Keratinocyte (primary cell): ENCODE results near the gene DIAPH3. TPM values are rescaled to one million over a fixed set of nuclear protein-coding genes. Genes with fewer than 3 reads are reported as not detected.
"Not testable (repeated sequence)": the region's sequence is repeated elsewhere in the genome, so short reads cannot be mapped to it uniquely, and the experiment has no call there.

Experiments
- DNase-seq: peaks from one replicate; pipeline ENCODE4 v3.0.0-alpha.2; 2011; ENCODE audit warnings: low read depth, missing footprints, low spot score
- FAIRE-seq: peaks from 2 replicates; lab custom pipeline; 2011; peaks lifted over from hg19 to GRCh38; lab: Jason Lieb, UNC
- H2AFZ ChIP-seq: 2 replicates; pipeline ENCODE4 v1.6.0; 2012; ENCODE audit warnings: low read length, control low read depth, inconsistent platforms; ENCODE audit not compliant: control insufficient read depth
- H3K27ac ChIP-seq: 2 replicates; pipeline ENCODE4 v1.5.1; 2011; ENCODE audit warnings: low read length; ENCODE audit not compliant: control insufficient read depth, insufficient read depth
- H3K27me3 ChIP-seq: 3 replicates; pipeline ENCODE4 v1.6.0; 2011; ENCODE audit warnings: low read length; ENCODE audit not compliant: control insufficient read depth, insufficient read depth; ENCODE audit errors: extremely low read depth
- H3K36me3 ChIP-seq, 2 experiments: 2 replicates in 1 of 2; 3 replicates in 1 of 2; pipeline ENCODE4 v1.5.1; 2011; ENCODE audit warnings: low read length in 2 of 2, mild to moderate bottlenecking in 1 of 2; ENCODE audit not compliant: control insufficient read depth in 2 of 2, insufficient read depth in 2 of 2; ENCODE audit errors: extremely low read depth in 1 of 2
- H3K4me1 ChIP-seq: 3 replicates; pipeline ENCODE4 v1.5.1; 2011; ENCODE audit warnings: low read length; ENCODE audit not compliant: control insufficient read depth, insufficient read depth; ENCODE audit errors: extremely low read depth
- H3K4me2 ChIP-seq: 3 replicates; pipeline ENCODE4 v1.6.0; 2011; ENCODE audit warnings: low read depth, low read length; ENCODE audit not compliant: control insufficient read depth, insufficient read depth; ENCODE audit errors: extremely low read depth
- H3K4me3 ChIP-seq, 3 experiments: fragments of 200-600 bp in 1 of 3; sonication (generic) in 1 of 3; 2 replicates in 2 of 3; 3 replicates in 1 of 3; pipeline ENCODE4 v1.5.1; 2011 to 2016; ENCODE audit warnings: low read length in 3 of 3, mild to moderate bottlenecking in 3 of 3, control low read depth in 2 of 3, inconsistent platforms in 1 of 3, low read depth in 1 of 3, mixed read lengths in 1 of 3, mixed run types in 1 of 3, moderate library complexity in 1 of 3; ENCODE audit not compliant: control insufficient read depth in 2 of 3, insufficient read depth in 2 of 3; ENCODE audit errors: extremely low read depth in 1 of 3
- H3K79me2 ChIP-seq: 2 replicates; pipeline ENCODE4 v1.6.0; 2012; ENCODE audit warnings: low read length; ENCODE audit not compliant: control insufficient read depth, insufficient read depth
- H3K9ac ChIP-seq: 3 replicates; pipeline ENCODE4 v1.6.0; 2011; ENCODE audit warnings: low read length; ENCODE audit not compliant: control insufficient read depth, insufficient read depth; ENCODE audit errors: extremely low read depth
- H3K9me1 ChIP-seq: 3 replicates; pipeline ENCODE4 v1.6.0; 2011; ENCODE audit warnings: low read length; ENCODE audit not compliant: control insufficient read depth, insufficient read depth; ENCODE audit errors: extremely low read depth
- H3K9me3 ChIP-seq: 2 replicates; pipeline ENCODE4 v1.5.1; 2012; ENCODE audit warnings: low read depth, low read length; ENCODE audit not compliant: control insufficient read depth
- H4K20me1 ChIP-seq: 3 replicates; pipeline ENCODE4 v1.6.0; 2011; ENCODE audit warnings: low read length; ENCODE audit not compliant: control insufficient read depth, insufficient read depth; ENCODE audit errors: extremely low read depth
- EZH2 ChIP-seq: IDR thresholded peaks from one replicate; pipeline ENCODE4 v1.6.1; 2012; ENCODE audit warnings: inconsistent platforms, mild to moderate bottlenecking, low read length, moderate library complexity
- dilution Hi-C: fragments of 300-500 bp; cut with MboI; formaldehyde crosslinking; loops from one replicate; pipeline ENCODE4 v1.7.0; 2020; ENCODE audit warnings: low sequenced_read_pairs; ENCODE audit not compliant: extremely low pct_ligation_motif_present
- polyA plus RNA-seq, 5 experiments: library from polyadenylated mRNA; depleted of rRNA in 3 of 5; stranded (reverse) in 3 of 5; stranded (forward) in 1 of 5; unstranded in 1 of 5; fragments of >200 nt; gene quantifications; 1 replicate in 1 of 5; 2 replicates in 3 of 5; 3 replicates in 1 of 5; pipeline versions ENCODE4 v1.2.1 to v1.2.3, GENCODE V29; 2011 to 2012; ENCODE audit warnings: missing spikeins in 2 of 5, low read depth in 1 of 5, low replicate concordance in 1 of 5
- TF ChIP-seq, protein P1 (sequence below), 3 experiments: IDR thresholded peaks in 1 of 3; conservative IDR thresholded peaks in 1 of 3; optimal IDR thresholded peaks in 1 of 3; 2 replicates in 2 of 3; 3 replicates in 1 of 3; pipeline versions ENCODE3 to v1.5.1; 2011; ENCODE audit warnings: low read length in 3 of 3, mild to moderate bottlenecking in 3 of 3, moderate library complexity in 2 of 3, control low read depth in 1 of 3, inconsistent platforms in 1 of 3; ENCODE audit not compliant: insufficient read depth in 2 of 3; ENCODE audit errors: extremely low read depth in 1 of 3

DIAPH3 gene
- polyA plus RNA-seq, 1 donor (not counting 4 experiments of a cell fraction or from before 2014, with no cell fraction given) = 9.0 TPM

GRCh38 chr13:60201286-60201685, 37.6 kb upstream of the DIAPH3 start:
- Histone ChIP-seq H3K9me3 (no peaks in the 10 kb centered on the region), H3K4me2 (no peak overlapping the region), H3K9me1 (no peaks in the 10 kb centered on the region), H4K20me1 (no peaks in the 10 kb centered on the region), H3K27me3 (no peaks in the 10 kb centered on the region), H3K4me1 (no peaks in the 10 kb centered on the region), H3K27ac (no peak overlapping the region), H3K36me3 (no peaks in the 10 kb centered on the region), H3K4me3 (no peak overlapping the region), H3K79me2 (no peaks in the 10 kb centered on the region), H2AFZ (no peak overlapping the region), H3K9ac (no peak overlapping the region)
- dilution Hi-C loops = no loop called here
- TF ChIP-seq EZH2 = no peak
- TF ChIP-seq, protein P1, sequence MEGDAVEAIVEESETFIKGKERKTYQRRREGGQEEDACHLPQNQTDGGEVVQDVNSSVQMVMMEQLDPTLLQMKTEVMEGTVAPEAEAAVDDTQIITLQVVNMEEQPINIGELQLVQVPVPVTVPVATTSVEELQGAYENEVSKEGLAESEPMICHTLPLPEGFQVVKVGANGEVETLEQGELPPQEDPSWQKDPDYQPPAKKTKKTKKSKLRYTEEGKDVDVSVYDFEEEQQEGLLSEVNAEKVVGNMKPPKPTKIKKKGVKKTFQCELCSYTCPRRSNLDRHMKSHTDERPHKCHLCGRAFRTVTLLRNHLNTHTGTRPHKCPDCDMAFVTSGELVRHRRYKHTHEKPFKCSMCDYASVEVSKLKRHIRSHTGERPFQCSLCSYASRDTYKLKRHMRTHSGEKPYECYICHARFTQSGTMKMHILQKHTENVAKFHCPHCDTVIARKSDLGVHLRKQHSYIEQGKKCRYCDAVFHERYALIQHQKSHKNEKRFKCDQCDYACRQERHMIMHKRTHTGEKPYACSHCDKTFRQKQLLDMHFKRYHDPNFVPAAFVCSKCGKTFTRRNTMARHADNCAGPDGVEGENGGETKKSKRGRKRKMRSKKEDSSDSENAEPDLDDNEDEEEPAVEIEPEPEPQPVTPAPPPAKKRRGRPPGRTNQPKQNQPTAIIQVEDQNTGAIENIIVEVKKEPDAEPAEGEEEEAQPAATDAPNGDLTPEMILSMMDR (optimal IDR thresholded peaks at IDR 0.05 in 1 of 3, IDR thresholded peaks at IDR 0.05 in 1 of 3, conservative IDR thresholded peaks at IDR 0.05 in 1 of 3; ENCODE audit: extremely low read depth in 1 of 3, insufficient read depth in 2 of 3, low read length in 3 of 3) = no peak
- DNase-seq (no peak), FAIRE-seq (no peak)

GRCh38 chr13:60195893-60196292, 32.2 kb upstream of the DIAPH3 start:
- dilution Hi-C loops, DNase-seq, FAIRE-seq, H2AFZ ChIP-seq, H3K4me3 ChIP-seq, H3K79me2 ChIP-seq, H3K4me2 ChIP-seq, H3K4me1 ChIP-seq, H3K27ac ChIP-seq, H4K20me1 ChIP-seq, H3K9me1 ChIP-seq, H3K9ac ChIP-seq, H3K9me3 ChIP-seq, H3K36me3 ChIP-seq, H3K27me3 ChIP-seq: not testable (repeated sequence)

DNA sequence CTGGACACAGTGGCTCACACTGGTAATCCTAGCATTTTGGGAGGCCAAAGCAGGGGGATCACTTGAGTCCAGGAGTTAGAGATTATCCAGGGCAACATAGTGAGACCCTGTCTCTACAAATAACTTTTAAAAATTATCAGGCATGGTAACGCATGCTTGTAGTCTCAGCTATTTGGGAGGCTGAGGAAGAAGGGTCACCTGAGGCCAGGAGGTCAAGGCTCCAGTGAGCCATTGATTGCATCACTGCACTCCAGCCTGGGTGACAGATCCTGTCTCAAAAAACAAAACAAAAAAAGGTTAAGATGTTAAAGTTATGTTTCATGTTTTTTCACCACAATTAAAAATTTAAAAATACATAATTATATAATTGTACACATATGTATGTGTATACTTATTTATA, 19.2 kb upstream of the DIAPH3 start:
- Histone ChIP-seq H3K4me1 (no peaks in the 10 kb centered on the region), H3K36me3 (no peaks in the 10 kb centered on the region), H3K9me3 (no peaks in the 10 kb centered on the region), H3K9ac (no peak overlapping the region), H2AFZ (no peak overlapping the region), H3K4me2 (no peak overlapping the region), H3K79me2 (no peaks in the 10 kb centered on the region), H4K20me1 (no peaks in the 10 kb centered on the region), H3K9me1 (no peaks in the 10 kb centered on the region), H3K4me3 (no peak overlapping the region), H3K27ac (no peak overlapping the region), H3K27me3 (no peaks in the 10 kb centered on the region)
- no peak for FAIRE-seq
- dilution Hi-C loops = no loop called here
- TF ChIP-seq, protein P1 (optimal IDR thresholded peaks at IDR 0.05 in 1 of 3, IDR thresholded peaks at IDR 0.05 in 1 of 3, conservative IDR thresholded peaks at IDR 0.05 in 1 of 3; ENCODE audit: extremely low read depth in 1 of 3, insufficient read depth in 2 of 3, low read length in 3 of 3) = no peak
- TF ChIP-seq EZH2 = no peak
- DNase-seq = no peak
